ENCODE measurements around the gene HTR1E. TPM values are rescaled to one million over a fixed set of nuclear protein-coding genes. Genes with fewer than 3 reads are reported as not detected.

HTR1E gene
- total and polyA plus RNA-seq, 2 of the 8 experiments (the other 6 are each of a cell fraction or from before 2014, with no cell fraction given) = 0.09 TPM; not detected in 1

- Histone ChIP-seq H3K4ac (replicated peaks; ENCODE audit: insufficient read length, low read depth, low read length) (no peak overlapping the region), H4K91ac (replicated peaks; ENCODE audit: insufficient read length, low read length) (no peak overlapping the region), H4K8ac (ENCODE audit: extremely low read depth, insufficient read depth, low read length) (no peak overlapping the region), H3K79me1 (ENCODE audit: low read depth, low read length) (no peaks in the 10 kb centered on the region), H3K27me3 (replicated peaks in 1 of 4; ENCODE audit: control insufficient read depth in 3 of 4, extremely low read depth in 1 of 4, insufficient read depth in 3 of 4, low read length in 3 of 4) (peaks cover 0 to 1% (median 0%) of the 10 kb centered on the region in 4 experiments; a peak in 1 of 7 replicates), H3K23ac (ENCODE audit: insufficient read length) (no peak overlapping the region), H4K5ac (ENCODE audit: insufficient read length, low read depth, low read length) (no peak overlapping the region), H3K23me2 (ENCODE audit: low read depth, low read length) (no peaks in the 10 kb centered on the region), H2BK5ac (ENCODE audit: low read depth, low read length) (no peak overlapping the region), H3K18ac (ENCODE audit: extremely low read depth, low read length) (no peak overlapping the region), H4K20me1 (replicated peaks in 1 of 2; ENCODE audit: control insufficient read depth in 1 of 2, insufficient read depth in 2 of 2, low read length in 2 of 2) (no peaks in the 10 kb centered on the region), H2AK5ac (ENCODE audit: low read depth, low read length) (no peak overlapping the region), H3K79me2 (ENCODE audit: control insufficient read depth in 1 of 2, insufficient read depth in 2 of 2, low read length in 2 of 2) (no peaks in the 10 kb centered on the region), H2BK15ac (ENCODE audit: low read length) (no peak overlapping the region), H3K36me3 (ENCODE audit: control insufficient read depth in 2 of 4, insufficient read depth in 4 of 4, low read length in 3 of 4) (no peaks in the 10 kb centered on the region), H3K4me1 (replicated peaks in 1 of 4; ENCODE audit: control insufficient read depth in 3 of 4, insufficient read depth in 4 of 4, low read length in 3 of 4) (no peaks in the 10 kb centered on the region), H3K56ac (replicated peaks; ENCODE audit: insufficient read length, low read depth, low read length) (no peak overlapping the region), H3K27ac (ENCODE audit: low read depth, low read length) (no peak overlapping the region), H3K4me2 (ENCODE audit: insufficient read depth in 1 of 2, low read depth in 2 of 2, low read length in 2 of 2) (no peak overlapping the region), H2BK20ac (ENCODE audit: low read length) (no peak overlapping the region), H3K9me3 (ENCODE audit: insufficient read depth in 2 of 2, low read depth in 1 of 2, low read length in 1 of 2) (no peaks in the 10 kb centered on the region), H2BK12ac (ENCODE audit: low read depth, low read length) (no peak overlapping the region), H3K4me3 (ENCODE audit: extremely low read depth in 1 of 4, insufficient read depth in 2 of 4, low read depth in 3 of 4, low read length in 4 of 4) (no peak overlapping the region), H2AFZ (ENCODE audit: low read length) (no peak overlapping the region), H2BK120ac (replicated peaks; ENCODE audit: low read depth, low read length) (no peak overlapping the region), H3K14ac (ENCODE audit: insufficient read length) (no peak overlapping the region), H3K9ac (replicated peaks in 1 of 4; ENCODE audit: extremely low read depth in 1 of 4, low read depth in 3 of 4, low read length in 3 of 4) (no peak overlapping the region)
- CTCF ChIA-PET (ENCODE audit: partially characterized antibody) = interaction anchor here (1.0 kb wide), 1 partner anchor 11 kb away, joined by 3 read pairs; no protein-coding TSS in a partner anchor
- 97% methylated on average over 2 of the region's 2 CpGs; no CpG with 5 or more reads in 1 of the 2 experiments for WGBS, 2 experiments (ENCODE audit: extremely low coverage in 1 of 2, insufficient coverage in 1 of 2, insufficient read length in 1 of 2, insufficient replicate concordance in 2 of 2, low coverage in 1 of 2, low lambda C conversion rate in 2 of 2, missing lambda C conversion rate in 1 of 2)
- POLR2A ChIA-PET (ENCODE audit: partially characterized antibody) = no interaction called here
- TF ChIP-seq EGR1 (IDR thresholded peaks at IDR 0.05; ENCODE audit: borderline replicate concordance, low read depth, low read length) = no peak
- TF ChIP-seq CHD2 (IDR thresholded peaks at IDR 0.05; ENCODE audit: low read length) = no peak
- TF ChIP-seq RNF2 (IDR thresholded peaks at IDR 0.05; ENCODE audit: borderline replicate concordance, low read depth, low read length, missing control alignments, poor library complexity, severe bottlenecking) = no peak
- TF ChIP-seq TAF1 (IDR thresholded peaks at IDR 0.05; ENCODE audit: low read depth, low read length) = no peak
- no peak for TF ChIP-seq SP4 (IDR thresholded peaks at IDR 0.05; ENCODE audit: low read length)
- no peak for TF ChIP-seq TEAD4 (IDR thresholded peaks at IDR 0.05; ENCODE audit: low read depth, low read length)
- no peak for FAIRE-seq
- no peak for DNase-seq (ENCODE audit: low read depth in 1 of 2, low spot score in 2 of 2)
These were observed 22.3 kb downstream of the HTR1E start for GRCh38 chr6:86959656-86960055.
